DND-41 (cell line): ENCODE data around the gene CCL11.

Experiments used
- ATAC-seq: fragments of 200-7000 bp; cut with Tn5 transposase; 3 replicates; pipeline ENCODE4 v1.9.1; 2021; ENCODE audit warnings: low read depth; ENCODE audit not compliant: insufficient read depth
- DNase-seq: peaks from one replicate; pipeline ENCODE4 v3.0.0-alpha.2; 2020
- H2AFZ ChIP-seq: 2 replicates; pipeline ENCODE4 v1.6.0; 2012; ENCODE audit warnings: low read depth, low read length
- H3K27ac ChIP-seq: 2 replicates; pipeline ENCODE4 v1.5.1; 2012; ENCODE audit warnings: low read length, inconsistent platforms
- H3K27me3 ChIP-seq: fragments of 200-600 bp; sonication (generic); 2 replicates; pipeline ENCODE4 v1.6.0; 2012; ENCODE audit warnings: low read length, mild to moderate bottlenecking, inconsistent platforms; ENCODE audit not compliant: insufficient read depth, poor library complexity
- H3K36me3 ChIP-seq: 2 replicates; pipeline ENCODE4 v1.5.1; 2012; ENCODE audit warnings: low read length, inconsistent platforms; ENCODE audit not compliant: insufficient read depth
- H3K4me1 ChIP-seq: 2 replicates; pipeline ENCODE4 v1.5.1; 2012; ENCODE audit warnings: mild to moderate bottlenecking, low read length; ENCODE audit not compliant: insufficient read depth
- H3K4me2 ChIP-seq: 2 replicates; pipeline ENCODE4 v1.6.0; 2012; ENCODE audit warnings: mild to moderate bottlenecking, moderate library complexity, low read length, inconsistent platforms; ENCODE audit not compliant: insufficient read depth
- H3K4me3 ChIP-seq, 2 experiments: fragments of 200-600 bp in 1 of 2; shearing (Covaris generic) in 1 of 2; 2 replicates each; pipeline ENCODE4 v1.5.1; 2012 to 2016; ENCODE audit warnings: inconsistent platforms in 2 of 2, low read length in 2 of 2, mild to moderate bottlenecking in 2 of 2, low read depth in 1 of 2, moderate library complexity in 1 of 2
- H3K79me2 ChIP-seq: 2 replicates; pipeline ENCODE4 v1.6.0; 2012; ENCODE audit warnings: low read length, inconsistent platforms; ENCODE audit not compliant: insufficient read depth
- H3K9ac ChIP-seq: 2 replicates; pipeline ENCODE4 v1.6.0; 2012; ENCODE audit warnings: low read depth, mild to moderate bottlenecking, inconsistent platforms, low read length, moderate library complexity
- H3K9me3 ChIP-seq: 2 replicates; pipeline ENCODE4 v1.5.1; 2012; ENCODE audit warnings: low read length, moderate library complexity, mild to moderate bottlenecking, inconsistent platforms; ENCODE audit not compliant: insufficient read depth, severe bottlenecking
- H4K20me1 ChIP-seq: 2 replicates; pipeline ENCODE4 v1.6.0; 2012; ENCODE audit warnings: low read length; ENCODE audit not compliant: insufficient read depth
- EZH2 ChIP-seq: IDR thresholded peaks from 3 replicates; pipeline ENCODE4 v1.6.1; 2012; ENCODE audit warnings: borderline replicate concordance, low read depth, mild to moderate bottlenecking, moderate library complexity, low read length, inconsistent platforms; ENCODE audit not compliant: severe bottlenecking
- TF ChIP-seq, protein P1 (sequence below): IDR thresholded peaks from 2 replicates; pipeline ENCODE4 v1.5.1; 2012; ENCODE audit warnings: borderline replicate concordance, low read length, moderate library complexity, mild to moderate bottlenecking; ENCODE audit not compliant: poor library complexity, severe bottlenecking; ENCODE audit errors: extremely low read depth

CCL11 gene

DNA sequence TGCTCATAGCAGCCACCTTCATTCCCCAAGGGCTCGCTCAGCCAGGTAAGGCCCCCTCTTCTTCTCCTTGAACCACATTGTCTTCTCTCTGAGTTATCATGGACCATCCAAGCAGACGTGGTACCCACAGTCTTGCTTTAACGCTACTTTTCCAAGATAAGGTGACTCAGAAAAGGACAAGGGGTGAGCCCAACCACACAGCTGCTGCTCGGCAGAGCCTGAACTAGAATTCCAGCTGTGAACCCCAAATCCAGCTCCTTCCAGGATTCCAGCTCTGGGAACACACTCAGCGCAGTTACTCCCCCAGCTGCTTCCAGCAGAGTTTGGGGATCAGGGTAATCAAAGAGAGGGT is 30.2 kb upstream of the CCL11 start:
- no peak for DNase-seq
- Histone ChIP-seq H3K4me1 (peaks cover 5% of the 10 kb centered on the region; the same call in 1 of the 2 replicates), H4K20me1 (no peaks in the 10 kb centered on the region), H3K79me2 (no peaks in the 10 kb centered on the region), H3K4me2 (no peak overlapping the region), H3K9ac (no peak overlapping the region), H3K9me3 (no peaks in the 10 kb centered on the region), H3K27me3 (peaks cover 10% of the 10 kb centered on the region), H2AFZ (no peak overlapping the region), H3K27ac (no peak overlapping the region), H3K4me3 (no peak overlapping the region), H3K36me3 (no peaks in the 10 kb centered on the region)
- no peak for TF ChIP-seq EZH2
- TF ChIP-seq, protein P1, sequence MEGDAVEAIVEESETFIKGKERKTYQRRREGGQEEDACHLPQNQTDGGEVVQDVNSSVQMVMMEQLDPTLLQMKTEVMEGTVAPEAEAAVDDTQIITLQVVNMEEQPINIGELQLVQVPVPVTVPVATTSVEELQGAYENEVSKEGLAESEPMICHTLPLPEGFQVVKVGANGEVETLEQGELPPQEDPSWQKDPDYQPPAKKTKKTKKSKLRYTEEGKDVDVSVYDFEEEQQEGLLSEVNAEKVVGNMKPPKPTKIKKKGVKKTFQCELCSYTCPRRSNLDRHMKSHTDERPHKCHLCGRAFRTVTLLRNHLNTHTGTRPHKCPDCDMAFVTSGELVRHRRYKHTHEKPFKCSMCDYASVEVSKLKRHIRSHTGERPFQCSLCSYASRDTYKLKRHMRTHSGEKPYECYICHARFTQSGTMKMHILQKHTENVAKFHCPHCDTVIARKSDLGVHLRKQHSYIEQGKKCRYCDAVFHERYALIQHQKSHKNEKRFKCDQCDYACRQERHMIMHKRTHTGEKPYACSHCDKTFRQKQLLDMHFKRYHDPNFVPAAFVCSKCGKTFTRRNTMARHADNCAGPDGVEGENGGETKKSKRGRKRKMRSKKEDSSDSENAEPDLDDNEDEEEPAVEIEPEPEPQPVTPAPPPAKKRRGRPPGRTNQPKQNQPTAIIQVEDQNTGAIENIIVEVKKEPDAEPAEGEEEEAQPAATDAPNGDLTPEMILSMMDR, result no peak
- ATAC-seq, result no peak

DNA sequence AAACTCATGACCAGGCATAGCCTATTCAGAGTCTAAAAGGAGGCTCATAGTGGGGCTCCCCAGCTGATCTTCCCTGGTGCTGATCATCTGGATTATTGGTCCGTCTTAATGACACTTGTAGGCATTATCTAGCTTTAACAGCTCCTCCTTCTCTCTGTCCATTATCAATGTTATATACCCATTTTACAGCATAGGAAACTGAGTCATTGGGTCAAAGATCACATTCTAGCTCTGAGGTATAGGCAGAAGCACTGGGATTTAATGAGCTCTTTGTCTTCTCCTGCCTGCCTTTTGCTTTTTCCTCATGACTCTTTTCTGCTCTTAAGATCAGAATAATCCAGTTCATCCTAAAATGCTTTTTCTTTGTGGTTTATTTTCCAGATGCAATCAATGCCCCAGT is 29.7 kb upstream of the CCL11 start:
- Histone ChIP-seq H3K9ac (no peak overlapping the region), H3K9me3 (no peaks in the 10 kb centered on the region), H4K20me1 (no peaks in the 10 kb centered on the region), H3K4me1 (peaks cover 5% of the 10 kb centered on the region; the same call in 1 of the 2 replicates), H2AFZ (no peak overlapping the region), H3K79me2 (no peaks in the 10 kb centered on the region), H3K27ac (no peak overlapping the region), H3K27me3 (peaks cover 10% of the 10 kb centered on the region), H3K4me2 (no peak overlapping the region), H3K36me3 (no peaks in the 10 kb centered on the region), H3K4me3 (no peak overlapping the region)
- DNase-seq, result no peak
- no peak for TF ChIP-seq EZH2
- TF ChIP-seq, protein P1, result no peak
- ATAC-seq, result no peak

DNA sequence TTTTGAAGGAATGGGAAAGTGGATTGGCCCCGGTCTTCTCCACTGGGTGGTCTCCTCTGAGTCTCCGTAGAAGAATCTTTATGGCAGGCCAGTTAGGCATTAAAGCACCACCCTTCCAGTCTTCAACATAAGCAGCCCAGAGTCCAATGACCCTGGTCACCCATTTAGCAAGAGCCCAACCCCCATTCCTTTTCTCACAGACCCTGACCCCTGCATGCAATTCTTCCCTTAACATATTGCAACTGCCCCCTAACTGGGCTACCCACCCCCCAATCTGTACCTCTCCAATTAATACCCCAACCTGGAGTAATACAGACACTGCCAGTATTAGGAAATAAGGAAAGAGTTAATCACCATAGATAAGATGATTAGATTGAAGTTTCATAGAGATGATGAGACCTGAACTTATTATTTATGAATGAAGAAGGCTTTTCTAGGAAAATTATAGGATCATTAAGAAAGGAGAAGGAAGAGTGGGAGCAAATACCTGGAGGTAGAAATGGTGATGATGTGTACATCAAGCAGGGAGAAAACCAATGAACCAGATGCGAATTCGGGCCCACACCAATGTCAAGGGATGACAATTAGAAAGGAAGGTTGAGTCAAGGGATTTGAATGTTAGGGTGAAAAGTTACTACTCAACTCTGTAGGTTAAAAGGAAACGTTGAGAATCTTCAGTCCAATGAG is 28.1 kb upstream of the CCL11 start:
- Histone ChIP-seq H2AFZ (no peak overlapping the region), H3K36me3 (no peaks in the 10 kb centered on the region), H3K9ac (no peak overlapping the region), H3K27ac (no peak overlapping the region), H3K4me1 (peaks cover 5% of the 10 kb centered on the region; the same call in 1 of the 2 replicates), H3K9me3 (no peaks in the 10 kb centered on the region), H3K79me2 (no peaks in the 10 kb centered on the region), H4K20me1 (no peaks in the 10 kb centered on the region), H3K4me3 (no peak overlapping the region), H3K27me3 (peaks cover 10% of the 10 kb centered on the region), H3K4me2 (no peak overlapping the region)
- ATAC-seq (no peak), DNase-seq (no peak)
- TF ChIP-seq EZH2, result no peak
- TF ChIP-seq, protein P1, result no peak

DNA sequence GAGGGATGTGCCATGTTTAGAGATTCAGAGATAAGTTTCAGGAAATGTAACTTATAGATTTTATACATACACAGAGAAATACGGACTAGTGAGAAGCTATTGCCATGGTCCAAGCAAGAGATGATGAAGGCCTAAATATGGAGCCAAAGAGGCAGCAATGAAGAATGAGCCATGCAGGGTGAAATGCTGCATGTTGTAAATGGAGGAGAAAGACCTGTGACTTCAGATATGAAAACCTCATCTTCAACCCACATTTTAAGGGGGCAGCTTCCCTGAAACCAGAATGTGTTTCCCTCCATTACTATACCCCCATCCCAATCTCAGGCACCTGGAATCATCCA is 27.6 kb upstream of the CCL11 start:
- H2AFZ ChIP-seq, result no peak overlapping the region
- no peak for TF ChIP-seq EZH2
- TF ChIP-seq, protein P1, result no peak
- DNase-seq, result no peak
- no peaks in the 10 kb centered on the region for H3K36me3 ChIP-seq
- ATAC-seq, result no peak
- no peaks in the 10 kb centered on the region for H4K20me1 ChIP-seq
- peaks cover 8% of the 10 kb centered on the region for H3K27me3 ChIP-seq
- H3K4me3 ChIP-seq, result no peak overlapping the region
- no peaks in the 10 kb centered on the region for H3K79me2 ChIP-seq
- peaks cover 5% of the 10 kb centered on the region; the same call in 1 of the 2 replicates for H3K4me1 ChIP-seq
- no peak overlapping the region for H3K27ac ChIP-seq
- H3K9me3 ChIP-seq, result no peaks in the 10 kb centered on the region
- no peak overlapping the region for H3K9ac ChIP-seq
- no peak overlapping the region for H3K4me2 ChIP-seq
